Activated CD4-positive, alpha-beta T cell treated with anti-CD3 and anti-CD28 coated beads for 36 hours (primary cell): ENCODE measurements around the gene AGAP3. TPM values are rescaled to one million over a fixed set of nuclear protein-coding genes. Genes with fewer than 3 reads are reported as not detected.

Experiments used
- ATAC-seq: fragments of 200-7000 bp; cut with Tn5 transposase; one replicate; pipeline ENCODE4 v1.10.0; 2021; ENCODE audit warnings: mild to moderate bottlenecking, moderate library complexity
- CTCF ChIA-PET: fragments of 350-600 bp; sonication (Branson Sonifier 250); formaldehyde crosslinking; loops from one replicate; lab custom pipeline; 2021; ENCODE audit warnings: antibody characterized with exemption; lab: Charles Lee
- POLR2A ChIA-PET: fragments of 350-600 bp; sonication (Branson Sonifier 250); formaldehyde crosslinking; loops from one replicate; lab custom pipeline; 2021; ENCODE audit warnings: antibody characterized with exemption, inconsistent platforms; lab: Charles Lee
- DNase-seq: peaks from one replicate; pipeline ENCODE4 v3.0.0-alpha.2; 2020
- H3K27ac Mint-ChIP-seq: one replicate; pipeline ENCODE4 v1.8.0; 2021; ENCODE audit warnings: mixed read lengths
- H3K27me3 Mint-ChIP-seq: one replicate; pipeline ENCODE4 v1.8.0; 2021; ENCODE audit warnings: mixed read lengths
- H3K36me3 Mint-ChIP-seq: one replicate; pipeline ENCODE4 v1.8.0; 2021; ENCODE audit warnings: low read depth, mixed read lengths
- H3K4me1 Mint-ChIP-seq: one replicate; pipeline ENCODE4 v1.8.0; 2021; ENCODE audit warnings: mixed read lengths
- H3K4me3 Mint-ChIP-seq: one replicate; pipeline ENCODE4 v1.8.0; 2021; ENCODE audit warnings: mild to moderate bottlenecking, moderate library complexity, mixed read lengths
- H3K9me3 Mint-ChIP-seq: one replicate; pipeline ENCODE4 v1.8.0; 2021; ENCODE audit warnings: low read depth, mixed read lengths
- intact Hi-C, 2 experiments: fragments of 100-400 bp; cut with DNase I in 1 of 2; cut with micrococcal nuclease in 1 of 2; formaldehyde crosslinking; loops; one replicate each; pipeline versions ENCODE4 v1.14.2 to v1.15.1; 2022 to 2024; cut with DNase I, micrococcal nuclease
- total RNA-seq, 2 experiments: library from RNA; stranded (reverse); gene quantifications; one replicate each; pipeline ENCODE4 v1.2.3, GENCODE V29; 2021

AGAP3 gene
- total RNA-seq, 2 experiments from 2014 or later: 29.4 to 33.2 TPM

DNA sequence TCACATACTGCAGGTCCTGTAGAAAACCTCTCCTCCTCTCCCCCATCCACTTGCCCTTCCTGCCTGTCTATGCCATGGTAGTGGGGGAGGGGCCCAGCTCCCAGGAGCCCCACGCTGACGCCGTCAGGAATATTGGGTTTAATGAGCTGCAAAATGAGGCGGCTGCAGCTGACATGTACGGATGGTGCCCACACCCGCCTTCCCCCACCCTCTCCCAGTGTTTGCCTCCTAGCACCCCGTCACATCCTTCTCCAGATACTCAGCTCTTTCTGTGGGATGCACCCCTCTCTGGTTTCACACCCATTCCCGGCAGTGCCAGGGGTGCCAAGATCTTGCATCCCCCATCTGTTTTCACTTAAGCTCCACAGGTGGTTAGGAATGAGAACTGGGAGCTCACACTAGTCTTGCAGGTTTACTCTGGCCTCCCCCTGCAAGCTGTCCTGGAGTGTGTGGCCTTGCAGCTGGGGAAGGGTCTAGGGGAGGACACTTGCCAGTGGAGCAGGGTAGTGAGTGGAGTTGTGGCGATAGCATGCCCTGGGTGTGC, 55.1 kb downstream of the AGAP3 start:
- DNase-seq: no peak
- no peaks in the 10 kb centered on the region for H3K27me3 Mint-ChIP-seq
- no peak for ATAC-seq
- H3K9me3 Mint-ChIP-seq: no peaks in the 10 kb centered on the region
- H3K4me3 Mint-ChIP-seq: no peak overlapping the region
- no peaks in the 10 kb centered on the region for H3K4me1 Mint-ChIP-seq
- peaks cover 11% of the 10 kb centered on the region for H3K36me3 Mint-ChIP-seq
- no peak overlapping the region for H3K27ac Mint-ChIP-seq
- intact Hi-C loops: no loop called here
- ChIA-PET CTCF (interaction anchor here (0.6 to 3.4 kb wide), 5 partner anchors 17 to 869 kb away, joined by 3 to 9 read pairs (median 4); no protein-coding TSS in a partner anchor), POLR2A (no interaction called here)

DNA sequence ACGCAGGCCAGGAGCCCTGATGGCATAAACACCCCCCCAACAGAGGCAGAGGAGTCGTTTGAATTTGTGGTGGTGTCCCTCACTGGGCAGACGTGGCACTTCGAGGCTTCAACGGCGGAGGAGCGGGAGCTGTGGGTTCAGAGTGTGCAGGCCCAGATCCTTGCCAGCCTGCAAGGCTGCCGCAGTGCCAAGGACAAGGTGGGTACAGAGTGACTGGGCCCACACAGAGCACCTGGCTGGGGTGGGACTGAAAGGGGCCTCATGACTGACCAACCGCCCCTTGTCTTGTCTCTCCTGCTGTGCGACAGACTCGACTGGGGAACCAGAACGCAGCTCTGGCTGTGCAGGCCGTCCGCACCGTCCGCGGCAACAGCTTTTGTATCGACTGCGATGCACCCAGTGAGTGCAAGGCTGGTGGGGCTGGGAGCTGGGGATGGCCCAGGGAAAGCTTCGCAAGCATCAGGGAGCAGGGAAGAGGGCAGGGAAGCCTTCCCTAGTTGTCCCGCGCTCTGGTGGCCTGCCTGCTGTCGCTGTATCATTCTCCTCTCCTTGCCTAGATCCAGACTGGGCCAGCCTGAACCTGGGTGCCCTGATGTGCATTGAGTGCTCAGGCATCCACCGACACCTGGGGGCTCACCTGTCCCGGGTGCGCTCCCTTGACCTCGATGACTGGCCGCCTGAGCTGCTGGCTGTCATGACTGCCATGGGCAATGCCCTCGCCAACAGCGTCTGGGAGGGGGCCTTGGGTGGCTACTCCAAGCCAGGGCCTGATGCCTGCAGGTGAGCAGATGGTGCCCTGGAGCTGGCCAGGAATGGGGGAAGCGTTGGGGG, 55.8 kb downstream of the AGAP3 start:
- Mint-ChIP-seq H3K4me3 (no peak overlapping the region), H3K9me3 (no peaks in the 10 kb centered on the region), H3K27ac (no peak overlapping the region), H3K27me3 (no peaks in the 10 kb centered on the region), H3K36me3 (peaks cover 11% of the 10 kb centered on the region), H3K4me1 (no peaks in the 10 kb centered on the region)
- ATAC-seq (no peak), DNase-seq (no peak)
- ChIA-PET CTCF (interaction anchor here (0.6 to 3.4 kb wide), 3 partner anchors 18 to 311 kb away, joined by 3 to 9 read pairs (median 4); no protein-coding TSS in a partner anchor), POLR2A (no interaction called here)
- intact Hi-C loops: no loop called here

GRCh38 chr7:151142686-151143040, 56.4 kb downstream of the AGAP3 start:
- no peaks in the 10 kb centered on the region for H3K9me3 Mint-ChIP-seq

DNA sequence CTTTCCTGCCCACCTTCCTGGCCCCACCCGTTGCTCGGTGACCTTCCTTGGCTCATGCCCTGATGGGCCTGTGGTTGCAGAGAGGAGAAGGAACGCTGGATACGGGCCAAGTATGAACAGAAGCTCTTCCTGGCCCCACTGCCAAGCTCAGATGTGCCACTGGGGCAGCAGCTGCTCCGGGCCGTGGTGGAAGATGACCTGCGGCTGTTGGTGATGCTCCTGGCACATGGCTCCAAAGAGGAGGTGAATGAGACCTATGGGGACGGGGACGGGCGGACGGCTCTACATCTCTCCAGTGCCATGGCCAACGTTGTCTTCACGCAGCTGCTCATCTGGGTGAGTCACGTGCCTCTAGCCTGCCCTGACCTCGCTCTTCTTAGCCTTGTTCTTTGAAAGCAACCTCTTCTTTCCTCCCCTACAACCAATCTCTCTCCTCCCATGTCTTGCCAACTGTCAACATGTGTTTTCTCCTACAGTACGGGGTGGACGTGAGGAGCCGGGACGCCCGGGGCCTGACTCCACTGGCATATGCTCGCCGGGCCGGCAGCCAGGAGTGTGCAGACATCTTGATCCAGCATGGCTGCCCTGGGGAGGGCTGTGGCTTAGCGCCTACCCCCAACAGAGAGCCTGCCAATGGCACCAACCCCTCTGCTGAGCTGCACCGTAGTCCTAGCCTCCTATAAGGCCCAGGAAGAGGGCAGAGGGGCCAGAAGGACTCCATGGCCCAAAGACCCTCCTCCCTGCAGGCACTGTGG, 57.2 kb downstream of the AGAP3 start:
- H3K4me1 Mint-ChIP-seq: no peaks in the 10 kb centered on the region
- H3K9me3 Mint-ChIP-seq: no peaks in the 10 kb centered on the region
- H3K27me3 Mint-ChIP-seq: no peaks in the 10 kb centered on the region
- no peak for DNase-seq
- POLR2A ChIA-PET: no interaction called here
- H3K36me3 Mint-ChIP-seq: peaks cover 11% of the 10 kb centered on the region
- no peak overlapping the region for H3K27ac Mint-ChIP-seq
- CTCF ChIA-PET: interaction anchor here (0.6 to 3.4 kb wide), 3 partner anchors 19 to 188 kb away, joined by 3 to 9 read pairs (median 3); no protein-coding TSS in a partner anchor
- intact Hi-C loops: no loop called here
- no peak overlapping the region for H3K4me3 Mint-ChIP-seq
- ATAC-seq: no peak

More at GRCh38 chr7:151142686-151143040, 56.4 kb downstream of the AGAP3 start:
- no peak for DNase-seq
- ATAC-seq: no peak
- H3K27ac Mint-ChIP-seq: no peak overlapping the region
- ChIA-PET POLR2A (no interaction called here), CTCF (interaction anchor here (0.6 to 3.4 kb wide), 3 partner anchors 19 to 189 kb away, joined by 3 to 9 read pairs (median 3); no protein-coding TSS in a partner anchor)
- H3K4me3 Mint-ChIP-seq: no peak overlapping the region
- H3K27me3 Mint-ChIP-seq: no peaks in the 10 kb centered on the region
- H3K36me3 Mint-ChIP-seq: peaks cover 11% of the 10 kb centered on the region
- intact Hi-C loops: no loop called here
- no peaks in the 10 kb centered on the region for H3K4me1 Mint-ChIP-seq

GRCh38 chr7:151144387-151144786, 58.1 kb downstream of the AGAP3 start:
- POLR2A ChIA-PET: no interaction called here
- peaks cover 11% of the 10 kb centered on the region for H3K36me3 Mint-ChIP-seq
- H3K9me3 Mint-ChIP-seq: no peaks in the 10 kb centered on the region
- CTCF ChIA-PET: interaction anchor here (1.0 to 3.4 kb wide), 2 partner anchors 13 to 20 kb away, joined by 4 to 9 read pairs; no protein-coding TSS in a partner anchor
- intact Hi-C loops: no loop called here
- no peaks in the 10 kb centered on the region for H3K4me1 Mint-ChIP-seq
- DNase-seq: no peak
- H3K27me3 Mint-ChIP-seq: peaks cover 4% of the 10 kb centered on the region
- ATAC-seq: no peak
- H3K4me3 Mint-ChIP-seq: no peak overlapping the region
- no peak overlapping the region for H3K27ac Mint-ChIP-seq

DNA sequence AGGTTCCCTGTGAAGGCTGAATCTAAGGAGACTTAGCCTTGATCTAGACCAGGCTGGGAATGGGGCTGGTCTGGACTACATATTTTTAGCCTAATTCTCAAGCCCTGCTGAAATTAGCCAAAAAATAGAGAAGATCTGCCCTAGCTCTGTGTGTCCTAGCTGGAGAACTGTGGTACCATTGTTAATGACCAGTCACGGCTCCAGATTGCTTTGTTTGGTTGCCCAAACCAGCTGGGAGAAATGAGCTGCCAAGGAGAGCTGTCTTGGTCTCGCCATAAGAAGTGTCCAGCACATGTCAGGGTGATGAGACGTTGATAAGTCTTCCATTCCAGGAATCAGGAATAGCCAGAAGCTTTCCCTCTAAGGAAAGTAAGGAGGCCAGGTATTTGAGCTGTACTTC, 60.5 kb downstream of the AGAP3 start:
- POLR2A ChIA-PET: no interaction called here
- DNase-seq (no peak), ATAC-seq (no peak)
- Mint-ChIP-seq H3K4me1 (no peaks in the 10 kb centered on the region), H3K36me3 (peaks cover 8% of the 10 kb centered on the region), H3K9me3 (no peaks in the 10 kb centered on the region), H3K27me3 (peaks cover 7% of the 10 kb centered on the region), H3K4me3 (no peak overlapping the region), H3K27ac (no peak overlapping the region)
- intact Hi-C loops: no loop called here
- CTCF ChIA-PET: interaction anchor here (0.6 to 1.3 kb wide), 4 partner anchors 12 to 27 kb away, joined by 3 to 4 read pairs (median 4); no protein-coding TSS in a partner anchor

GRCh38 chr7:151148319-151149259, 62.3 kb downstream of the AGAP3 start:
- ChIA-PET CTCF (interaction anchor here (1.4 to 1.7 kb wide), 3 partner anchors 14 to 24 kb away, joined by 4 to 8 read pairs (median 5); no protein-coding TSS in a partner anchor), POLR2A (no interaction called here)

DNA sequence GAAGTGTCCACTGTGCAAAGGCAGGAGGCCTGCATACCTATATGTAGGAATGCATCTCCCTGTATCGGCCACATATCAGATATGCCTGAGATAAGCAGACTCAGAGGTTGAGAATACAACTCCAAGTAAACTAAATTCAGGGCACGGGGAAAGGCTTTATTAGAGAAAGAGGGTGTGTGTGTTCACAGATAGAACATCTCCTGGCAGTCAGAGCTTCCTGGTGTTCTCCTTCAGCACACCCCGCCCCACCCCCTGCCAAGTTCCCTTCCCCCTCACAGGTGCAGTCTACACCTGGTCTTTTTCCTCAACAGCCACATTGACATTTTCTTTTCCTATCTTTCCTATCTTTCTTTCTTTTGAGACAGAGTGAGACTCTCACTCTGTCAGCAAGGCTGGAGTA, 64.1 kb downstream of the AGAP3 start:
- Mint-ChIP-seq H3K9me3 (no peaks in the 10 kb centered on the region), H3K36me3 (no peaks in the 10 kb centered on the region), H3K4me3 (no peak overlapping the region), H3K27me3 (peaks cover 15% of the 10 kb centered on the region), H3K27ac (no peak overlapping the region), H3K4me1 (no peaks in the 10 kb centered on the region)
- ATAC-seq (no peak), DNase-seq (no peak)
- CTCF ChIA-PET: interaction anchor here (0.8 kb wide), 1 partner anchor 12 kb away, joined by 3 read pairs; no protein-coding TSS in a partner anchor
- POLR2A ChIA-PET: no interaction called here
- intact Hi-C loops: no loop called here

More at GRCh38 chr7:151148319-151149259, 62.3 kb downstream of the AGAP3 start:
- intact Hi-C loops: no loop called here
- DNase-seq (no peak), ATAC-seq (no peak)
- no peak overlapping the region for H3K4me3 Mint-ChIP-seq
- no peaks in the 10 kb centered on the region for H3K9me3 Mint-ChIP-seq
- no peaks in the 10 kb centered on the region for H3K4me1 Mint-ChIP-seq
- H3K36me3 Mint-ChIP-seq: peaks cover 7% of the 10 kb centered on the region
- H3K27me3 Mint-ChIP-seq: peaks cover 7% of the 10 kb centered on the region
- no peak overlapping the region for H3K27ac Mint-ChIP-seq

DNA sequence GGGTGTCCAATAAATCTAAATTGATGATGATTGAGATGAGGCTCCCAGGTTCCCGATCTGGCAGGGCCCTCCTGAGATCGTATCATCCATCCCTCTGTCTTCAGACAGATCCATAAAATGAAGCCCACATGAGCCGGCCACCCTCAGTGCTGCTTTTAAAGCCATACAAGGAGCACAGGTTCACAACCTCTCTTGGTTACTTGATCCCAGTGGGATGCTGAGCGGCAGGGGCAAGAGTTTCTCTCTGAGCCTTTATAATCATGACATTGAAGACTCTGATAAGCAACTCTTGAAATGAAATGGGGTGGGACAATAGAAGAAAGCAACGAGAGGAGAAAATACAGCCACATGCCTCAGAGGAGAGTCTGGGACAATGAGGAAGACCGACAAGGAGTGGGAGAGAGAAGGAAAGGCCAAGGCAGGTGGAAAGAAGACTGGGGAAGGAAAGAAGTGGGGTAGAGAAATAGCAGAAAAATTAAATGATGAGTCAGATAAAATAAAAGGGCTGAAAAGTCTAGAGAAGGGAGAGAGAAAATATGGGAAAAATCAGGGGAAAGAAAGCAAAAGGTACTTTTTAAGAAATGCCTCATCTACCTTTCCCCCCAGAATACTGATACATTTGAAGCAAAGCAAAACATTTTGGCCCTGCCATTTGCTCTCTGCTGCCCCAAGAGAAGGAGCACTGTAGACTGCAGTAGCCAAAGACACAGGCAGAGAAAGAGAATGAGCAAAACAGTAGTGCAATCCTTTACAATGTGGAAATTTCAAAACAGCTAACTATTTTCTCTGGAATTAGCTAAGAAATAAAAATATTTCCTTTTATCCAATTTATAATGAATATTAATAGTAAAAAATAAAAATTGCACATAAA, 66.6 kb downstream of the AGAP3 start:
- Mint-ChIP-seq H3K4me1 (no peaks in the 10 kb centered on the region), H3K4me3 (no peak overlapping the region), H3K27me3 (peaks cover 26% of the 10 kb centered on the region), H3K36me3 (no peaks in the 10 kb centered on the region), H3K27ac (no peak overlapping the region), H3K9me3 (no peaks in the 10 kb centered on the region)
- no peak for ATAC-seq
- intact Hi-C loops: no loop called here
- POLR2A ChIA-PET: no interaction called here
- no peak for DNase-seq
- CTCF ChIA-PET: interaction anchor here (0.8 to 1.1 kb wide), 5 partner anchors 14 to 291 kb away, joined by 3 to 4 read pairs (median 3); no protein-coding TSS in a partner anchor
